ENCODE data around the gene PAN3. TPM values are rescaled to one million over a fixed set of nuclear protein-coding genes. Genes with fewer than 3 reads are reported as not detected.

The PAN3 gene
- total and polyA plus RNA-seq, 2 of the 8 experiments (the other 6 are each of a cell fraction or from before 2014, with no cell fraction given) = 12.7 to 39.3 TPM

DNA sequence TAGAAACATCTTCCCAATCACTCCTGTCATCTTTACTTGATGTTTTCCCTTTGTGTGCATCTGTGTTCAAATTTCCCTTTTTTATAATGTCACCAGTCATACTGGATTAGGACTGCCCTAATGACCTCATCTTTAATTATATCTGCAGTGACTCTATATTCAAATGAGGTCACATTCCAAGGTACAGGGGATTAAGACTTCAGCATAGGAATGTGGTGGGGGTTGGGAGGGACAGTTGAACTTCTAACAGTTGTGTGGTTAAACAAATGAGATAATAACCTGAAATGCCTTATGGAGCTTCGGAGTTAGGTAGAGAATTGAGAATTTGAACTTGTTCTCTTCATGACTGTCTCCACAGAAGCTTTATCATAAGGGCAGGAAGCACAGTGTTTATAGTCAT lies 23.0 kb downstream of the PAN3 start (continued):
- TF ChIP-seq KDM4A (IDR thresholded peaks at IDR 0.05; ENCODE audit: low read depth, low read length, severe bottlenecking) (no peak), BCL11A (IDR thresholded peaks at IDR 0.05; ENCODE audit: low read depth in 2 of 2, low read length in 2 of 2) (peak; percentile 23 to 38), SIRT6 (IDR thresholded peaks at IDR 0.05; ENCODE audit: low read length) (no peak), CHD2 (IDR thresholded peaks at IDR 0.05; ENCODE audit: low read length) (no peak; the same call in 1 of the 2 replicates), ZNF274 (IDR thresholded peaks at IDR 0.05; ENCODE audit: borderline replicate concordance, extremely low read depth, low read length) (no peak), RBBP5 (IDR thresholded peaks at IDR 0.05; ENCODE audit: borderline replicate concordance, low read depth, low read length) (peak; percentile 61; the same call in 1 of the 2 replicates), SAP30 (IDR thresholded peaks at IDR 0.05; ENCODE audit: insufficient read depth, insufficient replicate concordance, low read length) (no peak), CBX5 (IDR thresholded peaks at IDR 0.05; ENCODE audit: low read depth, low read length) (no peak), RXRA (IDR thresholded peaks at IDR 0.05; ENCODE audit: insufficient read depth, low read depth, low read length) (no peak), MAFK (IDR thresholded peaks at IDR 0.05; ENCODE audit: low read depth, low read length) (no peak), BACH1 (IDR thresholded peaks at IDR 0.05; ENCODE audit: low read length) (no peak), ASH2L (IDR thresholded peaks at IDR 0.05; ENCODE audit: low read length) (peak; percentile 95), EP300 (IDR thresholded peaks at IDR 0.05; ENCODE audit: borderline replicate concordance in 1 of 2, low read depth in 2 of 2, low read length in 2 of 2) (peak in 1 of 2 experiments; percentile 90; a peak in 1 of 3 replicates), GTF2F1 (IDR thresholded peaks at IDR 0.05; ENCODE audit: borderline replicate concordance, low read depth, low read length) (no peak), YY1 (IDR thresholded peaks at IDR 0.05; ENCODE audit: low read depth, low read length) (no peak), CREB1 (IDR thresholded peaks at IDR 0.05) (peak; percentile 66), JUN (IDR thresholded peaks at IDR 0.05; ENCODE audit: low read depth, low read length) (peak; percentile 83; the same call in 1 of the 2 replicates), SUZ12 (IDR thresholded peaks at IDR 0.05; ENCODE audit: low read length) (no peak), GABPA (IDR thresholded peaks at IDR 0.05; ENCODE audit: borderline replicate concordance, insufficient read depth, low read length) (no peak), NRF1 (IDR thresholded peaks at IDR 0.05; ENCODE audit: low read depth, low read length) (no peak), SP2 (IDR thresholded peaks at IDR 0.05; ENCODE audit: low read length) (no peak), POLR2AphosphoS5 (IDR thresholded peaks at IDR 0.05; ENCODE audit: low read depth, low read length) (no peak)
- TF ChIP-seq, protein P1, sequence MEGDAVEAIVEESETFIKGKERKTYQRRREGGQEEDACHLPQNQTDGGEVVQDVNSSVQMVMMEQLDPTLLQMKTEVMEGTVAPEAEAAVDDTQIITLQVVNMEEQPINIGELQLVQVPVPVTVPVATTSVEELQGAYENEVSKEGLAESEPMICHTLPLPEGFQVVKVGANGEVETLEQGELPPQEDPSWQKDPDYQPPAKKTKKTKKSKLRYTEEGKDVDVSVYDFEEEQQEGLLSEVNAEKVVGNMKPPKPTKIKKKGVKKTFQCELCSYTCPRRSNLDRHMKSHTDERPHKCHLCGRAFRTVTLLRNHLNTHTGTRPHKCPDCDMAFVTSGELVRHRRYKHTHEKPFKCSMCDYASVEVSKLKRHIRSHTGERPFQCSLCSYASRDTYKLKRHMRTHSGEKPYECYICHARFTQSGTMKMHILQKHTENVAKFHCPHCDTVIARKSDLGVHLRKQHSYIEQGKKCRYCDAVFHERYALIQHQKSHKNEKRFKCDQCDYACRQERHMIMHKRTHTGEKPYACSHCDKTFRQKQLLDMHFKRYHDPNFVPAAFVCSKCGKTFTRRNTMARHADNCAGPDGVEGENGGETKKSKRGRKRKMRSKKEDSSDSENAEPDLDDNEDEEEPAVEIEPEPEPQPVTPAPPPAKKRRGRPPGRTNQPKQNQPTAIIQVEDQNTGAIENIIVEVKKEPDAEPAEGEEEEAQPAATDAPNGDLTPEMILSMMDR (IDR thresholded peaks at IDR 0.05; ENCODE audit: control extremely low read depth in 1 of 3, insufficient read depth in 1 of 3, low read depth in 1 of 3, low read length in 3 of 3) = no peak
- TF ChIP-seq, protein P2, sequence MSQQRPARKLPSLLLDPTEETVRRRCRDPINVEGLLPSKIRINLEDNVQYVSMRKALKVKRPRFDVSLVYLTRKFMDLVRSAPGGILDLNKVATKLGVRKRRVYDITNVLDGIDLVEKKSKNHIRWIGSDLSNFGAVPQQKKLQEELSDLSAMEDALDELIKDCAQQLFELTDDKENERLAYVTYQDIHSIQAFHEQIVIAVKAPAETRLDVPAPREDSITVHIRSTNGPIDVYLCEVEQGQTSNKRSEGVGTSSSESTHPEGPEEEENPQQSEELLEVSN (IDR thresholded peaks at IDR 0.05) = no peak
